HCT116 (cell line): ENCODE data around the gene BRS3. TPM values are rescaled to one million over a fixed set of nuclear protein-coding genes. Genes with fewer than 3 reads are reported as not detected.

Source experiments
- ATAC-seq: fragments of 200-7000 bp; cut with Tn5 transposase; 2 replicates; pipeline ENCODE4 v1.9.1; 2020; ENCODE audit warnings: mild to moderate bottlenecking, moderate library complexity
- BruUV-seq: library from RNA; stranded (reverse); fragments of 400-500 nt; replicated peaks from 2 replicates; lab custom pipeline; 2021; lab: Mats Ljungman, UMichigan
- CTCF ChIA-PET: fragments of 300-600 bp; sonication (Branson Sonifier 250); formaldehyde crosslinking; loops from one replicate; lab custom pipeline; 2021; ENCODE audit warnings: antibody characterized with exemption; lab: Charles Lee
- POLR2A ChIA-PET: fragments of 300-600, 350-600 bp; sonication (Branson Sonifier 250); formaldehyde crosslinking; loops from one replicate; lab custom pipeline; 2021; ENCODE audit warnings: antibody characterized with exemption; lab: Charles Lee
- RAD21 ChIA-PET, 2 experiments: fragments of 300-600 bp; sonication (Branson Sonifier 250); formaldehyde crosslinking; loops; one replicate each; lab custom pipeline; 2023; ENCODE audit warnings: low total read pairs in 2 of 2; ENCODE audit not compliant: uncharacterized antibody in 2 of 2, unreplicated experiment in 2 of 2, low non-redundant PET in 1 of 2; lab: Charles Lee
- DNase-seq: peaks from one replicate; pipeline ENCODE4 v3.0.0-alpha.2; 2010; ENCODE audit warnings: low read depth, low spot score
- H2AFZ ChIP-seq: fragments of 200-600 bp; shearing (Covaris generic), sonication (generic); 2 replicates; pipeline ENCODE4 v1.6.1; 2017; ENCODE audit warnings: low read depth, mixed run types, mixed read lengths, antibody characterized with exemption, low read length; ENCODE audit not compliant: poor library complexity, severe bottlenecking
- H3K27ac ChIP-seq: 2 replicates; pipeline ENCODE4 v1.5.1; 2012; ENCODE audit warnings: low read depth, low read length
- H3K27me3 ChIP-seq: fragments of 200-600 bp; sonication (generic); 2 replicates; pipeline ENCODE4 v1.6.1; 2016; ENCODE audit warnings: mixed run types, low read length, mixed read lengths; ENCODE audit not compliant: insufficient read depth
- H3K36me3 ChIP-seq, 2 experiments: fragments of 200-500 bp in 1 of 2; fragments of 200-600 bp in 1 of 2; sonication (Bioruptor generic) in 1 of 2; sonication (generic) in 1 of 2; 2 replicates each; pipeline versions ENCODE4 v1.5.1 to v1.6.1; 2014 to 2016; ENCODE audit warnings: low read length in 2 of 2, inconsistent platforms in 1 of 2, mixed read lengths in 1 of 2, mixed run types in 1 of 2; ENCODE audit not compliant: insufficient read depth in 2 of 2, control insufficient read depth in 1 of 2
- H3K4me1 ChIP-seq, 2 experiments: fragments of 200-600 bp in 1 of 2; sonication (generic) in 1 of 2; 2 replicates each; pipeline versions ENCODE4 v1.5.1 to v1.6.1; 2012 to 2017; ENCODE audit warnings: low read length in 2 of 2, inconsistent platforms in 1 of 2, mild to moderate bottlenecking in 1 of 2, mixed read lengths in 1 of 2, mixed run types in 1 of 2, moderate library complexity in 1 of 2; ENCODE audit not compliant: insufficient read depth in 2 of 2, control insufficient read depth in 1 of 2
- H3K4me2 ChIP-seq: fragments of 200-600 bp; sonication (generic); 2 replicates; pipeline ENCODE4 v1.6.1; 2017; ENCODE audit warnings: mixed run types, low read length, mixed read lengths
- H3K4me3 ChIP-seq, 2 experiments: fragments of 200-600 bp in 1 of 2; sonication (generic) in 1 of 2; replicated peaks in 1 of 2; 2 replicates each; pipeline ENCODE4 v1.5.1; 2011 to 2016; ENCODE audit warnings: low read length in 2 of 2, control low read depth in 1 of 2, low read depth in 1 of 2, mild to moderate bottlenecking in 1 of 2, mixed read lengths in 1 of 2, mixed run types in 1 of 2
- H3K79me2 ChIP-seq: fragments of 200-600 bp; sonication (generic); 2 replicates; pipeline ENCODE4 v1.6.1; 2017; ENCODE audit warnings: mild to moderate bottlenecking, mixed run types, low read length, moderate library complexity, mixed read lengths; ENCODE audit not compliant: insufficient read depth
- H3K9ac ChIP-seq: fragments of 200-600 bp; sonication (generic); 2 replicates; pipeline ENCODE4 v1.6.1; 2016; ENCODE audit warnings: low read length, mixed read lengths
- H3K9me2 ChIP-seq: fragments of 200-600 bp; sonication (generic), shearing (Covaris generic); 2 replicates; pipeline ENCODE4 v1.6.1; 2017; ENCODE audit warnings: mixed run types, mild to moderate bottlenecking, moderate library complexity; ENCODE audit not compliant: insufficient read depth
- H3K9me3 ChIP-seq, 2 experiments: fragments of 200-500 bp in 1 of 2; fragments of 200-600 bp in 1 of 2; sonication (Bioruptor generic) in 1 of 2; sonication (generic) in 1 of 2; 2 replicates each; pipeline ENCODE4 v1.6.1; 2014 to 2017; ENCODE audit warnings: low read length in 2 of 2, mixed read lengths in 2 of 2, inconsistent platforms in 1 of 2, low read depth in 1 of 2, mild to moderate bottlenecking in 1 of 2, mixed run types in 1 of 2, moderate library complexity in 1 of 2; ENCODE audit not compliant: control insufficient read depth in 1 of 2, insufficient read depth in 1 of 2
- H4K20me1 ChIP-seq: fragments of 200-600 bp; sonication (generic), shearing (Covaris generic); 2 replicates; pipeline ENCODE4 v1.6.1; 2017; ENCODE audit warnings: mixed run types, mild to moderate bottlenecking, moderate library complexity; ENCODE audit not compliant: insufficient read depth
- CBX3 ChIP-seq: IDR thresholded peaks from 2 replicates; pipeline ENCODE4 v1.6.1; 2012; ENCODE audit warnings: low read depth
- CTCF ChIP-seq, 3 experiments: fragments of 200-600 bp in 1 of 3; sonication (generic) in 1 of 3; IDR thresholded peaks in 2 of 3; conservative IDR thresholded peaks in 1 of 3; 2 replicates each; pipeline ENCODE4 v1.5.1; 2012 to 2017; ENCODE audit warnings: low read depth in 2 of 3, low read length in 2 of 3, antibody characterized with exemption in 1 of 3, borderline replicate concordance in 1 of 3, control low read depth in 1 of 3, mild to moderate bottlenecking in 1 of 3, mixed read lengths in 1 of 3, mixed run types in 1 of 3, moderate library complexity in 1 of 3; ENCODE audit not compliant: insufficient read depth in 1 of 3
- EGR1 ChIP-seq: IDR thresholded peaks from 2 replicates; pipeline ENCODE4 v1.6.1; 2012; ENCODE audit warnings: low read depth
- EZH2 ChIP-seq: fragments of 200-600 bp; sonication (generic); IDR thresholded peaks from 2 replicates; pipeline ENCODE4 v1.6.1; 2017; ENCODE audit warnings: antibody characterized with exemption, mixed run types
- FOSL1 ChIP-seq: IDR thresholded peaks from 2 replicates; pipeline ENCODE4 v1.6.1; 2012; ENCODE audit warnings: low read depth
- JUND ChIP-seq: IDR thresholded peaks from 2 replicates; pipeline ENCODE4 v1.6.1; 2012
- POLR2A ChIP-seq: IDR thresholded peaks from 2 replicates; pipeline ENCODE4 v1.7.0; 2011; ENCODE audit warnings: borderline replicate concordance; ENCODE audit not compliant: insufficient read depth, insufficient read length; ENCODE audit errors: extremely low read depth
- POLR2AphosphoS5 ChIP-seq: IDR thresholded peaks from 2 replicates; pipeline ENCODE4 v1.6.1; 2011; ENCODE audit warnings: mild to moderate bottlenecking, low read depth, low read length, moderate library complexity
- RAD21 ChIP-seq: IDR thresholded peaks from 2 replicates; pipeline ENCODE4 v1.6.1; 2012; ENCODE audit warnings: low read depth, mild to moderate bottlenecking
- SIN3A ChIP-seq: IDR thresholded peaks from 2 replicates; pipeline ENCODE4 v1.6.1; 2012; ENCODE audit warnings: low read depth
- SP1 ChIP-seq: IDR thresholded peaks from 2 replicates; pipeline ENCODE4 v1.6.1; 2012; ENCODE audit warnings: low read depth
- SRF ChIP-seq: IDR thresholded peaks from 2 replicates; pipeline ENCODE4 v1.6.1; 2012; ENCODE audit warnings: low read depth
- TCF7L2 ChIP-seq: IDR thresholded peaks from 2 replicates; pipeline ENCODE4 v1.7.0; 2011; ENCODE audit warnings: borderline replicate concordance, inconsistent platforms; ENCODE audit not compliant: insufficient read depth, insufficient read length; ENCODE audit errors: extremely low read depth
- YY1 ChIP-seq: IDR thresholded peaks from 2 replicates; pipeline ENCODE4 v1.6.1; 2011; ENCODE audit warnings: low read length, low read depth, moderate library complexity, mild to moderate bottlenecking; ENCODE audit not compliant: insufficient replicate concordance; ENCODE audit errors: extremely low read depth
- ZBTB33 ChIP-seq: IDR thresholded peaks from 2 replicates; pipeline ENCODE4 v1.6.1; 2011; ENCODE audit warnings: mild to moderate bottlenecking, low read length, moderate library complexity; ENCODE audit not compliant: insufficient replicate concordance; ENCODE audit errors: extremely low read depth
- ZFX ChIP-seq: fragments of 450-650 bp; IDR thresholded peaks from 2 replicates; pipeline ENCODE4 v1.6.1; 2017
- ZNF274 ChIP-seq: fragments of 200-500 bp; sonication (Bioruptor generic); IDR thresholded peaks from 2 replicates; pipeline ENCODE4 v1.6.1; 2014; ENCODE audit warnings: mild to moderate bottlenecking, low read depth, low read length, inconsistent platforms
- intact Hi-C: fragments of 100-400 bp; cut with micrococcal nuclease; formaldehyde crosslinking; loops from 2 replicates; pipeline ENCODE4 v1.10.0; 2022
- total RNA-seq: library from RNA; stranded (reverse); gene quantifications from one replicate; pipeline ENCODE4 v1.2.1, GENCODE V29; 2021; ENCODE audit not compliant: unreplicated experiment
- TF ChIP-seq, protein P1 (sequence below): IDR thresholded peaks from 2 replicates; pipeline ENCODE4 v1.6.1; 2012
- TF ChIP-seq, protein P2 (sequence below): IDR thresholded peaks from 2 replicates; pipeline ENCODE4 v1.6.1; 2012; ENCODE audit warnings: low read depth

Gene BRS3
- total RNA-seq, 1 experiment from 2014 or later: not detected

- BruUV-seq: no TSS peak
- Histone ChIP-seq H3K27me3 (no peaks in the 10 kb centered on the region), H3K9me3 (no peaks in the 10 kb centered on the region), H3K4me3 (peak overlapping the region; percentile 77 to 84), H4K20me1 (no peaks in the 10 kb centered on the region), H3K4me1 (peaks cover 3 to 15% of the 10 kb centered on the region in 2 experiments; a peak in 2 of 4 replicates), H3K9me2 (no peaks in the 10 kb centered on the region), H3K4me2 (peak overlapping the region; percentile 77), H3K9ac (peak overlapping the region; percentile 78), H2AFZ (peak overlapping the region; percentile 17), H3K27ac (peak overlapping the region; percentile 91), H3K36me3 (peaks cover 0 to 3% of the 10 kb centered on the region in 2 experiments; a peak in 2 of 4 replicates), H3K79me2 (peaks cover 24% of the 10 kb centered on the region)
- RAD21 ChIA-PET: no interaction called here
- DNase-seq (peak; percentile 66), ATAC-seq (peak; percentile 85)
- POLR2A ChIA-PET: interaction anchor here (0.6 kb wide), 1 partner anchor 283 kb away, joined by 5 read pairs; no protein-coding TSS in a partner anchor
- CTCF ChIA-PET: no interaction called here
- intact Hi-C loops: loop anchor here (2.0 to 10.0 kb wide), 4 partner anchors 80 to 524 kb away; partner anchors contain the start of genes MAP7D3 and MMGT1
- TF ChIP-seq JUND: no peak
- TF ChIP-seq YY1: peak; percentile 86
- TF ChIP-seq POLR2A: peak; percentile 23
- TF ChIP-seq FOSL1: no peak
- peak; percentile 60 for TF ChIP-seq ZFX
- TF ChIP-seq, protein P1, sequence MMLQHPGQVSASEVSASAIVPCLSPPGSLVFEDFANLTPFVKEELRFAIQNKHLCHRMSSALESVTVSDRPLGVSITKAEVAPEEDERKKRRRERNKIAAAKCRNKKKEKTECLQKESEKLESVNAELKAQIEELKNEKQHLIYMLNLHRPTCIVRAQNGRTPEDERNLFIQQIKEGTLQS: no peak
- TF ChIP-seq RAD21: no peak
- TF ChIP-seq EZH2: no peak
- peak; percentile 70 for TF ChIP-seq POLR2AphosphoS5
- TF ChIP-seq TCF7L2: peak; percentile 65
- TF ChIP-seq, protein P2, sequence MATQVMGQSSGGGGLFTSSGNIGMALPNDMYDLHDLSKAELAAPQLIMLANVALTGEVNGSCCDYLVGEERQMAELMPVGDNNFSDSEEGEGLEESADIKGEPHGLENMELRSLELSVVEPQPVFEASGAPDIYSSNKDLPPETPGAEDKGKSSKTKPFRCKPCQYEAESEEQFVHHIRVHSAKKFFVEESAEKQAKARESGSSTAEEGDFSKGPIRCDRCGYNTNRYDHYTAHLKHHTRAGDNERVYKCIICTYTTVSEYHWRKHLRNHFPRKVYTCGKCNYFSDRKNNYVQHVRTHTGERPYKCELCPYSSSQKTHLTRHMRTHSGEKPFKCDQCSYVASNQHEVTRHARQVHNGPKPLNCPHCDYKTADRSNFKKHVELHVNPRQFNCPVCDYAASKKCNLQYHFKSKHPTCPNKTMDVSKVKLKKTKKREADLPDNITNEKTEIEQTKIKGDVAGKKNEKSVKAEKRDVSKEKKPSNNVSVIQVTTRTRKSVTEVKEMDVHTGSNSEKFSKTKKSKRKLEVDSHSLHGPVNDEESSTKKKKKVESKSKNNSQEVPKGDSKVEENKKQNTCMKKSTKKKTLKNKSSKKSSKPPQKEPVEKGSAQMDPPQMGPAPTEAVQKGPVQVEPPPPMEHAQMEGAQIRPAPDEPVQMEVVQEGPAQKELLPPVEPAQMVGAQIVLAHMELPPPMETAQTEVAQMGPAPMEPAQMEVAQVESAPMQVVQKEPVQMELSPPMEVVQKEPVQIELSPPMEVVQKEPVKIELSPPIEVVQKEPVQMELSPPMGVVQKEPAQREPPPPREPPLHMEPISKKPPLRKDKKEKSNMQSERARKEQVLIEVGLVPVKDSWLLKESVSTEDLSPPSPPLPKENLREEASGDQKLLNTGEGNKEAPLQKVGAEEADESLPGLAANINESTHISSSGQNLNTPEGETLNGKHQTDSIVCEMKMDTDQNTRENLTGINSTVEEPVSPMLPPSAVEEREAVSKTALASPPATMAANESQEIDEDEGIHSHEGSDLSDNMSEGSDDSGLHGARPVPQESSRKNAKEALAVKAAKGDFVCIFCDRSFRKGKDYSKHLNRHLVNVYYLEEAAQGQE: no peak
- no peak; the same call in 1 of the 2 replicates for TF ChIP-seq CBX3
- TF ChIP-seq SIN3A: 0 out of 2 replicates have a peak, but pooled peaks have one; percentile 48
- no peak for TF ChIP-seq SP1
- no peak for TF ChIP-seq ZNF274
- peak; percentile 67 for TF ChIP-seq EGR1
- no peak for TF ChIP-seq ZBTB33
- no peak for TF ChIP-seq CTCF (IDR thresholded peaks at IDR 0.05 in 2 of 3, conservative IDR thresholded peaks at IDR 0.05 in 1 of 3; ENCODE audit: borderline replicate concordance in 1 of 3, insufficient read depth in 1 of 3, low read depth in 2 of 3, low read length in 2 of 3)
- TF ChIP-seq SRF: 0 out of 2 replicates have a peak, but pooled peaks have one; percentile 56
Observed at GRCh38 chrX:136496764-136497555, 9.2 kb downstream of the BRS3 start.
